Activated CD4-positive, alpha-beta T cell treated with anti-CD3 and anti-CD28 coated beads, Interleukin-2, amount 50 U/mL, for 16 hours (primary cell): Measurements from ENCODE around the gene SLC25A29.
"Not testable (repeated sequence)": the region's sequence is repeated elsewhere in the genome, so short reads cannot be mapped to it uniquely, and the experiment has no call there.

Experiments
- DNase-seq: peaks from one replicate; pipeline ENCODE4 v3.0.0-alpha.2; 2020

SLC25A29 gene

GRCh38 chr14:100306101-100306997, at the start of gene SLC25A29:
Gene SLC25A29 (minus strand): TSS chr14:100306444. CDS start chr14:100306232, 212 bp downstream.
- DNase-seq: peak; percentile 62

GRCh38 chr14:100350986-100351385, 44.7 kb upstream of the SLC25A29 start:
- no peak for DNase-seq

- DNase-seq: no peak
Observed at GRCh38 chr14:100350276-100350926, 44.2 kb upstream of the SLC25A29 start.

GRCh38 chr14:100348784-100349685, 42.8 kb upstream of the SLC25A29 start:
- DNase-seq: no peak

- no peak for DNase-seq
Observed at GRCh38 chr14:100348253-100348729, 42.0 kb upstream of the SLC25A29 start.

GRCh38 chr14:100346306-100347091, 40.3 kb upstream of the SLC25A29 start:
- DNase-seq: no peak

GRCh38 chr14:100345711-100346110, 39.5 kb upstream of the SLC25A29 start:
- DNase-seq: no peak

- not testable (repeated sequence) for DNase-seq
Observed at GRCh38 chr14:100344657-100345056, 38.4 kb upstream of the SLC25A29 start.

- DNase-seq: not testable (repeated sequence)
Observed at GRCh38 chr14:100342826-100343225, 36.6 kb upstream of the SLC25A29 start.

GRCh38 chr14:100342195-100342594, 36.0 kb upstream of the SLC25A29 start:
- no peak for DNase-seq

- peak; percentile 51 for DNase-seq
Observed at GRCh38 chr14:100341301-100342031, 35.2 kb upstream of the SLC25A29 start.

- no peak for DNase-seq
Observed at GRCh38 chr14:100340423-100340813, 34.2 kb upstream of the SLC25A29 start.

- DNase-seq: no peak
Observed at GRCh38 chr14:100339766-100340422, 33.6 kb upstream of the SLC25A29 start.

GRCh38 chr14:100336618-100337530, 30.6 kb upstream of the SLC25A29 start:
- peak; percentile 77 for DNase-seq

GRCh38 chr14:100334904-100335303, 28.7 kb upstream of the SLC25A29 start:
- no peak for DNase-seq

- DNase-seq: no peak
Observed at GRCh38 chr14:100333827-100334226, 27.6 kb upstream of the SLC25A29 start.

- DNase-seq: no peak
Observed at GRCh38 chr14:100333311-100333710, 27.1 kb upstream of the SLC25A29 start.

- no peak for DNase-seq
Observed at GRCh38 chr14:100332797-100333196, 26.6 kb upstream of the SLC25A29 start.

GRCh38 chr14:100332071-100332639, 25.9 kb upstream of the SLC25A29 start:
- DNase-seq: no peak
